ENCODE results near the gene CEP192. TPM values are rescaled to one million over a fixed set of nuclear protein-coding genes. Genes with fewer than 3 reads are reported as not detected.

The CEP192 gene
- total RNA-seq, 1 donor from 2014 or later: 20.1 TPM

DNA sequence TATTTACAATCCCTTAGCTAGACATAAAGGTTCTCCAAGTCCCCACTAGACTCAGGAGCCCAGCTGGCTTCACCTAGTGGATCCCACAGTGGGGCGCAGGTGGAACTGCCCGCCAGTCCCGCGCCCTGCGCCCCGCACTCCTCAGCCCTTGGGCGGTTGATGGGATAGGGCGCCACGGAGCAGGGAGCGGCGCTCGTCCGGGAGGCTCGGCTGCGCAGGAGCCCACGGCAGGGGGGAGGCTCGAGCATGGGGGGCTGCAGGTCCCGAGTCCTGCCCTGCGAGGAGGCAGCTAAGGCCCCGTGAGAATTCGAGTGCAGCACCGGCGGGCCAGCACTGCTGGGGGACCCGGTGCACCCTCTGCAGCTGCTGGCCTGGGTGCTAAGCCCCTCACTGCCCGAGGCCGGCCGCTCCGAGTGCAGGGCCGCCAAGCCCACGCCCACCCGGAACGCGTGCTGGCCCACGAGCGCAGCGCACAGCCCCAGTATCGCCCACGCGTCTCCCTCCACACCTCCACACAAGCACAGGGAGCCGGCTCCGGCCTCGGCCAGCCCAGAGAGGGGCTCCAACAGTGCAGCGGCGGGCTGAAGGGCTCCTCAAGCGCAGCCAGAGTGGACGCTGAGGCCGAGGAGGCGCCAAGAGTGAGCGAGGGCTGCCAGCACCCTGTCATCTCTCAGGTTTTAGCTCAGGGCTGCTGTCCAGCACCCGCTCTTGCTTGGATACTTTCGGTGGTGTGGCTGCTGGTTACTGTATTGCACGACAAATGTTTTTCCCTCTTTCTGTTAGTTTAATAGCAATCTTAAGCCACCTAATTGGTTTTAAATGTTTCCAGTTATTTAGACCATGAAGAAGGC is 143.6 kb downstream of the CEP192 start:
- TF ChIP-seq, protein P1, sequence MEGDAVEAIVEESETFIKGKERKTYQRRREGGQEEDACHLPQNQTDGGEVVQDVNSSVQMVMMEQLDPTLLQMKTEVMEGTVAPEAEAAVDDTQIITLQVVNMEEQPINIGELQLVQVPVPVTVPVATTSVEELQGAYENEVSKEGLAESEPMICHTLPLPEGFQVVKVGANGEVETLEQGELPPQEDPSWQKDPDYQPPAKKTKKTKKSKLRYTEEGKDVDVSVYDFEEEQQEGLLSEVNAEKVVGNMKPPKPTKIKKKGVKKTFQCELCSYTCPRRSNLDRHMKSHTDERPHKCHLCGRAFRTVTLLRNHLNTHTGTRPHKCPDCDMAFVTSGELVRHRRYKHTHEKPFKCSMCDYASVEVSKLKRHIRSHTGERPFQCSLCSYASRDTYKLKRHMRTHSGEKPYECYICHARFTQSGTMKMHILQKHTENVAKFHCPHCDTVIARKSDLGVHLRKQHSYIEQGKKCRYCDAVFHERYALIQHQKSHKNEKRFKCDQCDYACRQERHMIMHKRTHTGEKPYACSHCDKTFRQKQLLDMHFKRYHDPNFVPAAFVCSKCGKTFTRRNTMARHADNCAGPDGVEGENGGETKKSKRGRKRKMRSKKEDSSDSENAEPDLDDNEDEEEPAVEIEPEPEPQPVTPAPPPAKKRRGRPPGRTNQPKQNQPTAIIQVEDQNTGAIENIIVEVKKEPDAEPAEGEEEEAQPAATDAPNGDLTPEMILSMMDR (IDR thresholded peaks at IDR 0.05; ENCODE audit: partially characterized antibody, unreplicated experiment): no peak
- Mint-ChIP-seq H3K9me3 (ENCODE audit: unreplicated experiment) (peaks cover 7% of the 10 kb centered on the region), H3K27me3 (ENCODE audit: unreplicated experiment) (peaks cover 18% of the 10 kb centered on the region), H3K36me3 (ENCODE audit: unreplicated experiment) (peaks cover 36% of the 10 kb centered on the region), H3K27ac (ENCODE audit: unreplicated experiment) (no peak overlapping the region), H3K4me1 (ENCODE audit: low read depth, unreplicated experiment) (peaks cover 1% of the 10 kb centered on the region), H3K4me3 (ENCODE audit: unreplicated experiment) (no peak overlapping the region)
- DNase-seq: no peak

DNA sequence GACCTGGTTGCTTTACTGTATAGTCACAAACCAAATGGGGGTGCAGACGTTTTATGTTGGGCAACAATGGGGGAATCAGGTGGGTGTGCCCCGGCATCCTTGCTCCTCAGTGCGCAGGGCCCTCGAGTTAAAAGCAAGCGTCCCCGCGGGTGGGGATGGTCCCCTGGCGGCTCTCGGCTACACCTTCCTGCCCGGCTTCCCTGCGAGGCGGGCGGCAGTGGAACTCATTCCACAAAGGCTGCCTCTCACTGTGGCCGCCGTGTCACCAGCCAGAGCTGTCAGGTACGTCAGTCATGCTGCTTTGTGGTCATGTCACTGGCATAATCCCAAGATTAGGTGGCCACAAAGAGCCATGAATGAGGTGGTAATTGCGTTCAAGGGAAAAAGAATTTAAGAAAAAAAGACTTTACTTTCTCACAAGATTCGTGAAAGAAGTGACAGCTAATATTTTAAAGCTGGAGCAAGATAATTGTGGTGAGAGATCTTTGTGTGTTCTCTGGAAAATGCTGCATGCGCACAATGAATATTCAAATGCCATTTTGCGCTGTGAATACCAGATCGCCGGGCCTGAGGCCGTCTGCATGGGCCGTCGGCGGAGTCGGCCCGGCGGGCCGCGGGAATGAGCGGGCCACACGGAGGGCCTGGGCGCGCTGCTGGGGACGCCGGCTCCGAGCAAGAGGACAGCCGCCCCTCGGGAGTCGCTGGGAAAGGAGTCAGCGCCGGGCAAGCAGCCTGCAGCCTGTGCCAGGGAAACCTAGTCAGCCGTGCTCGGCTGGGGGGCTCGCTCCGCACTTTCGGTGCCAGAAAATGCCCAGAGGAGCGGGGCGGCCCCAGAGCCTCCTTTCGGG is 145.1 kb downstream of the CEP192 start:
- TF ChIP-seq, protein P1 (IDR thresholded peaks at IDR 0.05; ENCODE audit: partially characterized antibody, unreplicated experiment): no peak
- Mint-ChIP-seq H3K27me3 (ENCODE audit: unreplicated experiment) (peaks cover 15% of the 10 kb centered on the region), H3K36me3 (ENCODE audit: unreplicated experiment) (peaks cover 29% of the 10 kb centered on the region), H3K27ac (ENCODE audit: unreplicated experiment) (no peak overlapping the region), H3K9me3 (ENCODE audit: unreplicated experiment) (peaks cover 6% of the 10 kb centered on the region), H3K4me1 (ENCODE audit: low read depth, unreplicated experiment) (peaks cover 1% of the 10 kb centered on the region), H3K4me3 (ENCODE audit: unreplicated experiment) (peak overlapping the region; percentile 84)
- DNase-seq: peak; percentile 61

DNA sequence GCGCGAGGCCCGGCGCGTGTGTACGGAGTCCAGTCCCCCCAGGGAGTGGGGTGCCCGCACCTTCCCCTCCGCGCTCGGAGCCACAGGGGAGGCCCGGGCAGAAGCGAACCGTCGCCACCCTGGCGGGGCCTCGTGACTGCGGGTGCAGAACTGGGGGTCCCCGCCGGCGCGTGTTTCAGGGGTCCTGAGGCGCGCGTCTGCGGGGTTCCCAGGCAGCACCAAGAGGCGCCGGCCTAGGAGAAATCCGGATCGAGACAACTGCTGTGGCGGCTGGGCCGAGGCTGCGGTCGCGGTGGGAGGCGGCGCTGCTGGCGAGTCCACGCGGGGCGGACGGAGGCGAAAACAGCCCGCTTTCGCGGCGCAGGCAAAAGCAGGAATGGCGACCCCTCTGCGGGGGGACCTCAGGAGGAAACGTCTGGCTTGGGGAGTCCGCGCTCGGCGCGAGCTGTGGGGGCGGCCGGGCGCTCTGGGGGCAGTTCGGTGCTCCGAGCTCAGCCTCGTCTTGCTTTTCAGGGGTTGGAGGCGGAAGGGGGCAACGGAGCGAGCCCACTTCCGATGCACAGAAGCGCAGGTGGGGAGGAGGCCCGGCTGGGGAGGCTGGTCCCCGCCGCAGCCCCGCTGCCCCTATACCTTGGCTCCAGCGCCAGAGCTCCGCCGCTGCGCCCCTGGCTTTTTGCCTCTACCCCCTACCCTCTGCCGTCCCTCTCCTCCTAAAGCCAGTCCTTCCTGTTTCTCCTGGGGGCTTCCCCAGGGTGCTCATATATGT is 145.9 kb downstream of the CEP192 start:
- Mint-ChIP-seq H3K36me3 (ENCODE audit: unreplicated experiment) (peaks cover 24% of the 10 kb centered on the region), H3K9me3 (ENCODE audit: unreplicated experiment) (peaks cover 6% of the 10 kb centered on the region), H3K27me3 (ENCODE audit: unreplicated experiment) (peaks cover 15% of the 10 kb centered on the region), H3K4me3 (ENCODE audit: unreplicated experiment) (peak overlapping the region; percentile 86), H3K27ac (ENCODE audit: unreplicated experiment) (no peak overlapping the region), H3K4me1 (ENCODE audit: low read depth, unreplicated experiment) (peaks cover 1% of the 10 kb centered on the region)
- peak; percentile 52 for DNase-seq
- TF ChIP-seq, protein P1 (IDR thresholded peaks at IDR 0.05; ENCODE audit: partially characterized antibody, unreplicated experiment): no peak

DNA sequence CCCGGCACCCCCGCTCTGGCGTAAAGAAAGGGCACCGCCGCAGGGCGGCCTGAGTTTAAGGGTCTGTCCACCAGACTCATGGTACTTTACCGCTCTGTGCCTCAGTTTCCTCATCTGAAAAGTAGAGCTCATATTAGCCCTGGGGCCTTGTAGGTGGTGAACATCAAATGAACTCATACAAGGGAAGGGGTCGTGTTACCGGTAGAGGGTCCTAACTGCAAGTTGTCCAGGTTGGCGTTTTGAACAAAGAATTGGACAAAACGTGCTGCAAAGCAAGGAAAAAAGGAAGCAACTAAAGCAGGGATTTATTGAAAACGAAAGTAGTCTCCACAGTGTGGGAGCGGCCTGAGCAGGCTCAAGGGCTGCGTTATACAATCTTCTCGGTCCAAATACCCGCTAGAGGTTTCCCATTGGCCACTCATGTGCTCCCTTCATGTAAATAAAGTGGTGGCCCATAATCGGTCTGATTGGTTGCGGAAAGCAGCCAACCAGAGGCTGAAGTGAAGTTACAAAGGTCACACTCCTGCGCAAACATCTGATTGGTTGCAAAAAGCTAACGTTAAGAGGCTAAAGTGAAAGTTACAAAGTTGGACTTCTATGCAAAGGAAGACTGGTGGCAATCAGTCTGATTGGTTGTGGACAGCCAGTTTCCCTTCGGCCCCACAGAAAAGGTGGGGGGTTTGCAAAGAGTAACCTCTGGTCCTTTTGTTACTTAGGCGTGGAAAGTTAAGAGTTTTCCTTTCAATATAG is 146.7 kb downstream of the CEP192 start:
- Mint-ChIP-seq H3K4me1 (ENCODE audit: low read depth, unreplicated experiment) (peaks cover 1% of the 10 kb centered on the region), H3K9me3 (ENCODE audit: unreplicated experiment) (peaks cover 6% of the 10 kb centered on the region), H3K27me3 (ENCODE audit: unreplicated experiment) (peaks cover 15% of the 10 kb centered on the region), H3K27ac (ENCODE audit: unreplicated experiment) (no peak overlapping the region), H3K4me3 (ENCODE audit: unreplicated experiment) (peak overlapping the region; percentile 86), H3K36me3 (ENCODE audit: unreplicated experiment) (peaks cover 24% of the 10 kb centered on the region)
- DNase-seq: no peak
- TF ChIP-seq, protein P1 (IDR thresholded peaks at IDR 0.05; ENCODE audit: partially characterized antibody, unreplicated experiment): no peak
